Urinary bladder (tissue), 2 donors: Measurements from ENCODE around the gene RGL4. TPM values are rescaled to one million over a fixed set of nuclear protein-coding genes. Genes with fewer than 3 reads are reported as not detected.

Experiments used
- polyA plus RNA-seq: library from polyadenylated mRNA; stranded (reverse); fragments of 200-250 nt; gene quantifications from one replicate; pipeline ENCODE4 v1.2.3, GENCODE V29; 2013
- total RNA-seq: library from RNA; depleted of rRNA; stranded (reverse); fragments of >200 nt; gene quantifications from one replicate; pipeline ENCODE4 v1.2.3, GENCODE V29; 2014
- donor health status: healthy.

The RGL4 gene
- total and polyA plus RNA-seq, 2 donors, result 0.32 TPM; not detected in 1

Other genes starting within 250 kb of the RGL4 start
- not detected for gene IGLL1, start 110.7 kb upstream of the RGL4 start, total RNA-seq
- not detected for gene IGLL1, start 110.7 kb upstream of the RGL4 start, polyA plus RNA-seq
- 0.48 TPM for gene DRICH1, start 58.7 kb upstream of the RGL4 start, total RNA-seq
- gene DRICH1, start 58.7 kb upstream of the RGL4 start, polyA plus RNA-seq, result 0.06 TPM
- gene ZNF70, start 60.1 kb downstream of the RGL4 start, total RNA-seq, result 9.9 TPM
- gene ZNF70, start 60.1 kb downstream of the RGL4 start, polyA plus RNA-seq, result 1.6 TPM
- gene VPREB3, start 63.4 kb downstream of the RGL4 start, total RNA-seq, result not detected
- gene VPREB3, start 63.4 kb downstream of the RGL4 start, polyA plus RNA-seq, result not detected
- 0.63 TPM for gene C22orf15, start 72.0 kb downstream of the RGL4 start, total RNA-seq
- gene C22orf15, start 72.0 kb downstream of the RGL4 start, polyA plus RNA-seq, result 0.82 TPM
- 3.6 TPM for gene CHCHD10, start 77.0 kb downstream of the RGL4 start, total RNA-seq
- gene CHCHD10, start 77.0 kb downstream of the RGL4 start, polyA plus RNA-seq, result 69.8 TPM
- gene MMP11, start 81.8 kb downstream of the RGL4 start, total RNA-seq, result 7.3 TPM
- gene MMP11, start 81.8 kb downstream of the RGL4 start, polyA plus RNA-seq, result 5.6 TPM
- 16.7 TPM for gene SMARCB1, start 96.0 kb downstream of the RGL4 start, total RNA-seq
- 47.9 TPM for gene SMARCB1, start 96.0 kb downstream of the RGL4 start, polyA plus RNA-seq
- gene DERL3, start 148.0 kb downstream of the RGL4 start, total RNA-seq, result 0.74 TPM
- 0.98 TPM for gene DERL3, start 148.0 kb downstream of the RGL4 start, polyA plus RNA-seq
- gene SLC2A11, start 166.9 kb downstream of the RGL4 start, total RNA-seq, result 13.0 TPM
- 12.0 TPM for gene SLC2A11, start 166.9 kb downstream of the RGL4 start, polyA plus RNA-seq
- gene MIF, start 203.4 kb downstream of the RGL4 start, total RNA-seq, result 70.1 TPM
- gene MIF, start 203.4 kb downstream of the RGL4 start, polyA plus RNA-seq, result 528 TPM